GM11168 (cell line): ENCODE data around the gene TBC1D9B.

Experiments used
- in situ Hi-C: fragments of 300-500 bp; cut with MboI; formaldehyde crosslinking; loops from one replicate; pipeline ENCODE4 v1.12.0; 2022; ENCODE audit warnings: low sequenced_read_pairs; ENCODE audit not compliant: unreplicated experiment

The TBC1D9B gene

DNA sequence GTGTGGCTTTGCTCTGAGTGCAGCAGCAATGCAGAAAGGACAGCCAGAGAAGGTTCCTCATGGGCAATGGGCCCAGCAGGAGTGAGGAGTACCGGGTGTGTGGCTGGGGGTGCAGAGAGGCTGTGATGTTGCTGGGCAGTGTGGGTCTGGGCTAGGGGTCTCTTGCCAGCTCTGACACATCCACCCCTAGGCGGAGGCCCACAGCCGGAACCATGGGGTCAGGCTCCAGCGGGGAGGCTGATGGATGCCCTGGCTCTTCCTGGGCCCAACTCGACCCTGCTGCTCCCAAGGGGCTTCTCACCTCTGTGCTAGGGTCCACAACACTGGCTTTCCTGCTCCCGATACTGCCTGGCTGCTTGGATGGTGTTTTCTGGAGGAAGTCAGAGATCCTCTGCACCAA is 19.9 kb downstream of the TBC1D9B start:
- in situ Hi-C loops: no loop called here

DNA sequence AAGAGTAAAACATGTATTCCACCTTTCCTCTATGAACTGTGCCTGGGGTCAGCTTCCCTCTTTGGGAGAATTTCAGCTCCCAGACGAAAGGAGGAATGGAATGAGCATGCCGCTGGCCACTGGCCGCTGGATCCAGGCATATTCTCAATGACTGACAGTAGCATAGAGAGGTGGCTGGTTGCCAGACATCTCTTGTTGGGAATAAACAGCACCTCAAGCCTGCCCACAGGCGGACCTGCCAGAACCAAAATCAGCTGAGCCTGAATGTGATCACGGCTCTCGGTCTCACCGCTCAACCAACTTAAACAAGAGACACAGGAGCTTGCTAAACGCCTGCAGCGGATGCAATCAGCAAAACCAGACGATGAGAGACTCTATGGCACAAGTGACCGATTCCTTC is 20.6 kb downstream of the TBC1D9B start:
- in situ Hi-C loops: no loop called here

DNA sequence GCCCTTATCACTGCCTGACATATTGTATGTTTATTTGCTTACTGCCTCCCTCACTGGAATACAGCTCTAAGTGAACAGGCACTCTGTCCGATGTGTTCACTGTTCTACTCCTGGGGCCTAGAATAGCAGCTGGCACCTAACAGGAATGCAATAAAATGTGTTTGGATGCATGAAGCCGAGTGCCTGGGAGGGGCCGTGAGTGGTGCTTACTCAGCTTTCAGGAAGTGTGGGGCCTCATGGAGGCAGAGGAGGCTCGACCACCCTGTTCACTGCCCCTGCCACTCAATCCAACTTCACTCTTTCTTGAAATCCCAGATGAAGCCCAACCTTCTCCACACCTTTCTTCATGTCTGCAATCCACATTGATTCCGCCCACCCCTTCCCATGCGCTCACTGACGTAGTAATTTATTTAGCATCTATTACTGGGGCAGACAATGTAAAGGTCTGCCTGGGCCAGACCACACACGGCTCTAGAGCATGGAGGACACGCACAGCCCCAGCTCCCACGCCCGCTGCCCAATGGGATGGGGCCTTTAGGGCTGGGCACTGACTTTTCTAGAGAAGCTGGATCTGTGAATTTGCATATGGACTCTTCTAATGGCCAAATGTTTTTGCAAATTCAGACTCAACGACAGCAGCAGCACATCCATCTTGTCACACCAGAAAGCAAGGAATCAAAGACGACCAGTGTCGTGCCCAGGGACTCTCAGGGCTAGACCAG is 21.3 kb downstream of the TBC1D9B start:
- in situ Hi-C loops: no loop called here

DNA sequence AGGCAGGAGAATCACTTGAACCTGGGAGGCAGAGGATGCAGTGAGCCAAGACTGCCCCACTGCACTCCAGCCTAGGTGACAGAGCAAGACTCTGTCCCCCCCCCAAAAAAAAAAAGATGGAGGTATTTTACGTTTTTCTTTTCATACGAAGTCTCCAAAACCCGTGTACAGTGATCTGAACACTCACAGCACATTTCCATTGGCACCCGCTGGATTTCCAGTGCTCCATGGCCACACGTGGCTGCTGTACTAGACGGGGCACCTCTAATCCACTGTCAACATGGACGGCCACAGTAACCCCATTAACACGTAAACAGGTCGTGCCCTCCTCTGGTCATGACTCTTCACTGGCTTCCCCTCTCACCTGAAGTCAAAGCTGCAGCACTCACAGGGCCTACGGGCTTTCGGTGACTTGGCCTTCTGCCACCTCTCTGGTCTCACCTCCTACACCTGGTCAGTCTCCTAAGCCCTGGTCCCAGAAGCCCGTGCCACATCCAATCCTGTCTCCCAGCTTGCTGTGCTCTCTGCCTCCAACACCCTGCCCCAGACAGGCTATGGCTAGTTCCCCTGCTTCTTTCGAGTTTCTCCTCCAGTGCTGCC is 22.1 kb downstream of the TBC1D9B start:
- in situ Hi-C loops: no loop called here

DNA sequence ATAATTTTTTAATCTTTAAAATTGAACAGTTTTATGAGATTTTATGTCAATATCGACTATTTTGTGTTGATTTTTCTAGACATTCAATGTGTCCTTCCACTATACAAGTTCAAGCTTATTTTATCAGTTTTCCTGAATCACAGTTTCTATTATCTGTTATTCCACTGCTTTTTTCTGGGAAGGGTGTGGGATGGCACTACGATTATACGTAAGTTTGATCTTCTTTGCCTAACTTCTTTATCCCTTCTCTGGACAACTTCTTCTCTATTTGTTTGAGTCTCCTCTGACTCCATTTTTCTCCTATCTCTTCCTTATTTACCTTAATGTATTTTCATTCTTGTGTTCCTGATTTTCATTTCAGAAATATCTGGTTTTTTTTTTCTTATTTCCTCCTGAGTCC is 24.5 kb downstream of the TBC1D9B start:
- in situ Hi-C loops: no loop called here

DNA sequence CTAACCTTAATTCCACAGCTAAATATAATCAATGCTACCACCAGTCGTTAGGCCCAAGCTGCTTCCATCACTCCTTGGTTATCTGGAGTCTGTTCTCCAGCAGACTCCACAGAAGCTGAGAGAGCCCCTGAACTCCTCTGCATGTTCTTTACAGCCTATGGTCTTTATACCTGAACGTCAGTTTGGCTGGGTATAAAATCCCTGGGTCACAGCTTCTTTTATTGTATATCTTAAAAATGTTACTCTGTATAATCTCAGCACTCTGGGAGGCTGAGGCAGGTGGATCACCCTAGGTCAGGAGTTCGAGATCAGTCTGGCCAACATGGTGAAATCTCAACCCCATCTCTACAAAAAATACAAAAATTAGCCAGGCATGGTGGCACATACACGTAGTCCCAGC is 25.4 kb downstream of the TBC1D9B start:
- in situ Hi-C loops: no loop called here

DNA sequence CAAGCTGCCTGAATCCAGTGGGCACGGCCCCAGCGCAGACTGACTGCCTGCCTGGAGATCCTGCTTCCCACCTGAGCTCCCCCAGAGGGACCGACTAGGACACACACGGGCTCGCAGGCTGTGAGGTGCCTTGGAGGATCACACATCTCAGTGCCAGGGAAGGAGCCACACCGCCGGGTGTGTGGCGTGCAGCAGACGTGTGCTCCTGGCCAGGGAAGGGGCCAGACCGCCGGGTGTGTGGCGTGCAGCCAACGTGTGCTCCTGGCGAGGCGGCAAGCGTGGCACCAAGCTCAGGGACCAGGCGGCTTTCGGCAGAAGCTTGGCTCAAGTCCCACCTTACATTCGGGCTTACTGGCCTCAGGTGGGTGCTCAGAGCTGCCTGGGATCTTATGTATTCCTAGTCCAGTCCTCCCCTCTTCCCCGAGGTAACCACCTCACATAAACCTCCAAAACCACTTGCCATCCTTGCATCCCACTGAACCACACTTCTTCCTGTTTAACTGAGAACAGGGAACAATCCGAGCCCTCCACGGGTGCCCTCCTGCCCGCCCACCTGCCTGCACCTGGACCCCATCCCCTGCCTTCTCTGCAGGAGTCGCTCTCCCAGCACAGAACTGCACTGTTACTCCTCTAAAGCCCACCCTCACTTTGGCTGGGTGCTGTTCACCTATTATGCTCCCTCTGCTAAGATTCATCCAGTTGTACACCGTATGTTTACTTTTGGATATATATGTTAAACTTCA is 26.7 kb downstream of the TBC1D9B start:
- in situ Hi-C loops: no loop called here

DNA sequence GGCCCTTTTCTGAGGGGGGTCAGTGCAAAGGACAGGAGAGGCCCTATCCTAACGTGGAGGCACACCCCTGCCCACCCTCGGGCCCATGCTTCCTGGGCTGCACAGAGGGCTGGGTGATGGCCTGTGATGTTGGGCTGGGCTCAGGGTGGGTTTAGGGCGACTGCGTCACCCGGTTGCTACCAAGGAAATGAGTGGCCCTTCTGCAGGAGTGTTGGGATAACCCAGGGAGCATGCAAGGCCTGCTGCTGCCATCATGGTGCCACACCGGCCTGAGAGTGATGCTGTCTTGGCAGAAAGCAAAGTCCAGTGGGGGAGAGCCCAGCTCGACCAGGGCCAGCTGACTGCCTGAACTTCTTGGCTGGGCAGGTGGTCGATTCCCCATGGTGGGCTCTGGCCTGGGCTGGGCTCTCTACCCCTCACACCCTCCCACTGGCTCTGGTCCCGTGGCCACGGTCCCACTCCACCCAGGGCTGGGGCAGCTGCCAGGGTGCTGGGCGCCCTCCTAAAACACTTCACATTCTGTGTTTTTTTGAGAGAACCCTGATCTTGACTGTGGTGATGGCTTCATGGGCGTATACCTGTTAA is 27.5 kb downstream of the TBC1D9B start:
- in situ Hi-C loops: no loop called here

DNA sequence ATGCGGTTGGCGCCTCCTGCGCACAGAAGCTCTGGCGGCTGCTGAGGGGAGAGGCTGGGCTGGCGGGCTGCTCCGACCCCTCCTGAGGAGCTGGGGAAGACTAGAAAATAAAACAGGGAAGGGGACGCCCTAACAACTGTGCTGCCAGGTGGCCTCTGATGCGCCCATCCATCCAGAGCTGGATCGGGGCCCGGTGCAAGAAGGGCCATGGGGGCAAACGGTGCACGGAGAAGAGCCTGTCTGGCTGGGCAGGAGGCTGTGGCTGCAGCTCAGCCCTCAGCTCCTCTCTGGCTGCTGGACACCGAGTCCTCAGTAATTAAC is 28.0 kb downstream of the TBC1D9B start:
- in situ Hi-C loops: no loop called here

DNA sequence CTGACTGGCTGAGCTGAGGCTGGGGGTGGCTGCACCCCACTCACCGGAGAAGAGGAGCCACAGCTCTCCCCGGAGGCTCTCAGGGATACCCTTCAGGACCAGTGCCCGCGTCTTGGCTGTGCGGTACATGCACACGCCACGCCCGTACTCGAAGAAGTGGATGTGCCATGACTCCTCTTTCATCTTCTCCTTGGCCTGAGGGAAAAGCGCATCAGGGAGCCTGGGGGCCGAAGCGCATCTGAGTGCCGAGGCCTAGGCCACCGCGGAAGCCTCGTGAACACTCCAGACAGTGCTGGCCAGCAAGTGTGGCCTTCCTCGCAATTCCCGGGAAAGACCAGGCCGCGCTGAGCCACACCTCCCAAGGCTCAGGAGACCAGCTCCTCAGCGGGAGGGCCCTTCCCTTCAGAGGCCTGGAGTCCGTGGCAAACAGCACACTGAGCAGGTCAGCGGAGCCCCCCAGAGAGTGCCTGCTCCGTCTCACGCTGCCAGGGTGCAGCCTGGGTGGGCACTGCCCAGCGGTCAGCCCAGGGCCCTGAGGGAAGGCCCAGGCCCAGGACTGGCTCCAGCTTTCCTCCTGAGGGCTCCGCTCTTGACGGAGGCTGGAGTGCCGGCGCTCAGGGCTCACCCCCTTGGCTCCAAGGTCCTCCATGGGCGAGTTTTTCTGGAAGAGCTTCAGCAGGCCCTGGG is 28.6 kb downstream of the TBC1D9B start:
- in situ Hi-C loops: no loop called here

DNA sequence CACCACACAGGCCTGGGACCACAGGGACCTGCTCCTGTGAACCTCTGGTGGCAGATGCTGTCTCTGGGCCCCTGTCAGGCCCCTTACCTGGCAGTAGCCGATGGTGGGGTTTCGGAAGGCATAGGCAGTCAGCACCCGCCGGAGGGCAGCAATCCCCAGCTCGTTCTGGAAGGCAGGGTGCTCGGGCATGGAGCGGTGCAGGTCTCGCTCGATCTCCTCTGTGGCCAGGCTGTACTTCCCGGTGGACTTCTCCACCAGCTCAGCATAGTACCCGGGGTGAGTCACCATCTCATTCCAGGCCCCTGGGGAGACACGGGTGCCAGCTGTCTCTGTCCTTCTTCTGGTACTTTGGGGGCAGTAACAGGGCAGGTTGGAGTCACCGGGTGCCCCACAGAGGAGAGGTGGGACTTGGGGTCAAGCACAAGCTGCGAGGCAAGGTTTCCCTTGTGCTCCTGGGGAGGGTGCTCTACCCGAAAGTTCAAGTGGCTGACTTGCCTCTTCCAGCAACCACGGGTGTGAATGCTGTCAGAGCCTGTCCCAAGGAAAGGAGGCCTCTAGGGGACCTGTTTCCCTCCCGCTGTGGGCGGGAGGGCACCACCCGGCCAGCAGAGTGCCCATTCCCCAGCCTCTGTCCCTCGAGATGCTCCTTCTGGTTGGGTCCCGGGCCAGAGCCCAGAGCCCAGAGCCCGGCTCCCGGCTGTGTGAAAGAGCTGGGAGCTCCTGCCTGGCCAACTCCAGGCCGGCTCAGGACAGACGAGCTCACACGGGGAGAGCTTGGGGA is 29.3 kb downstream of the TBC1D9B start:
- in situ Hi-C loops: no loop called here

DNA sequence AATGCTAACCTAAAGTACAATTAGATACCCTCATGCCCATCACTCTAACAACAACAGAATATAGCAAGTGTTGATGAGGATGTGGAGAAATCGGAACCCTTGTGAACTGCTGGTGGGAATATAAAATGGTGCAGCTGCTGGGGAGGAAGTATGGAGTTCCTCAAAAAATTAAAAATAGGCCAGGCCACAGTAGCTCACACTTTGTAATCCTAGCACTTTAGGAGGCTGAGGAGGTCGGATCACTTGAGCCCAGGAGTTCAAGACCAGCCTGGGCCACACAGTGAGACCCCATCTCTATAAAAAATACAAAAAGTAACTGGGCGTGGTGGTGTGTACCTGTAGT is 31.1 kb downstream of the TBC1D9B start:
- in situ Hi-C loops: no loop called here

DNA sequence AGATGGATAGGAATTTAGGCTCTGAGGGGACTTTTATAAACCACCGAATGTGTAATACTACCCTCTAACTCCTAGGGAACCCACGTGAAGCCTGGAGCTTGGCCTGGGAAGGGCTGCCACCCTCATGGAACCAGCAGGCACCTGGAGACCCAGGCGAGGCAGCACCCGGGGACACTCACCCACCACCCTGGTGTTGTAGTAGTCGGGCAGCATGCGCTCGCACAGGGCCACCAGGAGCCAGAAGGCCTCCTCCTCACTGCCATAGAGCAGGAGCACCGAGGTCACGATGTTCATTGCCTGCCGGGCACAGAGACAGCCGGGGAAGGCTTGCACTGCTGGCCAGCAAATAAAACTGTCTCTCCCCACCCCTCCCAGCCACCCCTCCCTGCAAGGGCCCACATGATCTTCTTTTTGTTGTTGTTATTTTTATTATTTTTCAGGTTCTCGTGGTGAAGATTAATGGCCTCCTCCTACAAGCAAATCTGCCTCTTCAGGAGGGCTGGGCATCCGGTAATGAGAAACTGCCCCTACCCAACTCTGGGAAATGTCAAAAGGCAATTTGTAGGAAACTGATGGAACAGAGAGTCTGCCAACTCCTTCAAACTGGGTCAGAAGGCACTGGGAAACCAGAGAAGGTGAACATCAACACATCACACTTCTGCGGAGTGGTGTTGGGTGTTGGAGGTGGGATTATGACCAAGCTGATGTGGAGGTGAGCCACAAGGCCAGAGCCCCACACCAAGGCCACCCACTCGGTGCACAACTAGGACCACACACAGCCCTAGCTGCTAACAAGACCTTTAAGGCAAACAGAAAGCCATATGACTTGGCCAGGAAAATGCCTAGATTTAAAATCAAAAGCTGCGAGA is 31.7 kb downstream of the TBC1D9B start:
- in situ Hi-C loops: no loop called here

DNA sequence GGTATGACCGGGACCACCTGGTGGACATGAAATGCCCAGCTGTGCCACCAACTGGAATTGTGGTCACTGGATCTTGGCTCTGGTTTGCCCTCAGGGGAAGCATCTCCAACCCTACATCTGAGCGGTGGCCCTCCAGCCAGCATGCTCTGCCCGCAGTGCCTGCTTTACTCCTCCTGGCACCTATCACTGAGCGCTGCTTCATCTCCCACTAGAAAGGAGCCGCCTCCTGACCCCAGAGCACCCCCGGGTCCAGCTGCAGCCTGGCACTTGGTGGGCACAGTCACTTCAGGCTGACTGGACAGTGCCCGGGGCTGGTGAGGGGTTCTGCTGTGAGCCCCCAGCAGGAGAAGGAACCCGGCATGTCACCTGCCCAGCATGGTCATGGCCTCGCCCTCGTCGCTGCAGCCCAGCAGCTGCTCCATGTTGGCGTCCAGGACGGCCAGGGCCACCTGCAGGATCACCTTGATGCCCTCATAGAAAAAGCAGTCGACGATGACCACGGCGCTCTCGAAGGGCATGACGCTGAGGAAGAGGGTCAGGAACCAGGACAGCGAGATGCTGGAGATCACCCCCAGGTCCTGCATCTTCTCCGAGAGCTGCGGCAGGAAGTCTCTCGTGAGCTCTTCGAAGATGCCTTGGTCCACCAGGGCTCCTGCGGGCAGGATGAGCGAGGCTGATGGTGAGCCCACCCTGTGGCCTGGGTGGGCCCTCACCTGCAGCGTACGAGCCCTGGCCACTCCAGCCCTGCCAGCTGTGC is 33.0 kb downstream of the TBC1D9B start:
- in situ Hi-C loops: no loop called here

DNA sequence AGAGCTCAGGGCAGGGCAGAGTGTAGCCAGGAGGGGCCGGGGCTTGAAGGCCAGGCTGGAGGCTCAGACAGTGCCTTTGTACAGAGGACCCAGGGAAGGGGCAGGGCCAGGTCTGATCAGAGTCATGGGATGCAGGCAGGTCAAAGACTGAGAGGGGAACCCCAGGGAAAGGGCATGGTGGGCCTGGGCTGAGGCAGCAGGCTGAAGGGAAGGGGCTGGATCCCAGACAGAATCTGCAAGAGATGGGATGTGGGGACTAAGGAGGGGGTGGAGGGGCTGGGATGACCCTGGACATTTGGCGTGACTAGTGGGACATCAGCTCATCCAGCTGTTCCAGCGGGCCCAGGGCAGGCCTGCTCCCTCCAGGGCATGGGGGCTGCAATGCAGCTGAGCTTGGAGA is 33.6 kb downstream of the TBC1D9B start:
- in situ Hi-C loops: no loop called here

DNA sequence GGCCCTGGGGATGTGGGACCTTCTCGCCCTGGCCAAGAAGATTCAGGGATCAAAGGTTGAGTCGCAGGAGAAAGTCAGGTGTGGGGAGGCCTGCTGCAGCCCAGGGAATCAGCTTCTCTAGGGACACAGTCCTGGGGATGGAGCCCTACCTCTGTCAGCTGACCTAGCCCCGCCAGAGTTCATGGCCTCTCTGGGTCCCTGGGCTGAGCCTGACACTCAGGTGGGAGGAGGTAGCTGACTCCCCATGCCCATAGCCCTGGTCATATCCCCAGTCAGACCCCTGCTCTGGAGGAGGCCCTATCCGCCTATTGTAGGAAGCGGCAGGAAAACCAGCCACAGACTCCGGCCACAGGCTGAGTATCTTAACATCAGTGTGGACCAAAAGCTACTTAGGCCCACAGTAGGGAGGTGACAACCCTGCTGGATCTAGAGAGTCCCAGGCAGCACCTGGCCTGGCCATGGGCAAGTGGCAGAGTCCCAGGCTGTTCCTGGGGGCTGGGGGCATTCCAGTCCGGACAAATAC is 34.0 kb downstream of the TBC1D9B start:
- in situ Hi-C loops: no loop called here

DNA sequence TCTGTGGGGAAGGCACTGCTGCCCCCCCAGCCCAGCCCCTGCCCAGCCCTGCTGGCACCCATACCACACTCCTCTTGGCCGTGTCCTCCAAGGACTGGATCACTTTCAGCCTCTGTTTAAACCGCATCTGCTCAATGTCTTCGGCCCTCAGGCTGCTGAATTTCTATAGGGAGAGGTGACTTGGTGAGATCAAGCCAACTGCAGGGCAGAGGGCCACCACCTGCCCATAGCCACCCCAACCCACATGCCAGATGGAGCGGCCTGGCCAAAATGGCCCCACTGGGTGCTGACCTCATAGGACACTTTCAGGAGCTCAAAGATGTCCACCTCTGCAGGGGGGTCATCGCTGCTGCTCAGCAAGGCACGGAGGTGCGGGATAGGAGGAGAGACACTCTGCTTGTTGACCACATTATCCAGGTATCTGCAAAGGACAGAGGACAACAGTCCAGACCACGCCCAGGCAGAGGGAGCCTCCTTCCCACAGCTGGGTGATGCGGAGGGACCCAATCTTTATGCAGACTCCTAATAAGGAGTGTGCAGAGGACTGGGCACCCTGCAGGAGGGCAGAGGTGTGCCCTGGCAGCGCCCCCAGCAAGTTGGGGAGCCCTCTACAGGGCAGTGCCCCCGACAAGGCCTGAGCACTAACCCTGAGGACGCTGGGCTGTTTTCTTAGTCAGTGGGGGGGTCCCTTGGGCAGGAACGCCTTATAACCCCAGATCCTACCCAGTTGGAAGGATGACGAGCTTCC is 34.7 kb downstream of the TBC1D9B start:
- in situ Hi-C loops: no loop called here
